GM12878 (cell line): ENCODE measurements around the gene IL4. TPM values are rescaled to one million over a fixed set of nuclear protein-coding genes. Genes with fewer than 3 reads are reported as not detected.

ENCODE experiments used
- ATAC-seq: fragments of 200-7000 bp; cut with Tn5 transposase; 3 replicates; pipeline ENCODE4 v1.9.1; 2020; ENCODE audit warnings: mild to moderate bottlenecking, moderate library complexity
- BruUV-seq: library from RNA; stranded (reverse); fragments of 400-500 nt; replicated peaks from 2 replicates; lab custom pipeline; 2021; lab: Mats Ljungman, UMichigan
- CTCF ChIA-PET: fragments of 300-600 bp; sonication (Branson Sonifier 250); formaldehyde crosslinking; extraction: SDS; loops from one replicate; lab custom pipeline; 2021; ENCODE audit warnings: inconsistent platforms; lab: Yijun Ruan, JAX
- POLR2A ChIA-PET: fragments of 350-600 bp; formaldehyde crosslinking; extraction: SDS; loops from one replicate; lab custom pipeline; 2021; ENCODE audit warnings: inconsistent platforms; lab: Charles Lee
- RAD21 ChIA-PET: fragments of 300-600 bp; sonication (Branson Sonifier 250); formaldehyde crosslinking; loops from one replicate; lab custom pipeline; 2023; ENCODE audit warnings: antibody characterized with exemption; ENCODE audit not compliant: unreplicated experiment; lab: Charles Lee
- SMC1A ChIA-PET: fragments of 300-600 bp; sonication (Branson Sonifier 250); formaldehyde crosslinking; loops from one replicate; lab custom pipeline; 2023; ENCODE audit not compliant: unreplicated experiment, uncharacterized antibody; lab: Charles Lee
- DNase-seq: peaks from one replicate; pipeline ENCODE4 v3.0.0-alpha.2; 2011; ENCODE audit warnings: low read depth, low spot score
- FAIRE-seq: peaks from 3 replicates; lab custom pipeline; 2011; peaks lifted over from hg19 to GRCh38; lab: Jason Lieb, UNC
- H2AFZ ChIP-seq: 2 replicates; pipeline ENCODE4 v1.6.0; 2011; ENCODE audit warnings: low read depth, low read length, control low read depth; ENCODE audit not compliant: control insufficient read depth
- H3K27ac ChIP-seq: 2 replicates; pipeline ENCODE4 v1.5.1; 2011; ENCODE audit warnings: control low read depth; ENCODE audit not compliant: control insufficient read depth, insufficient read depth
- H3K27me3 ChIP-seq, 2 experiments: replicated peaks in 1 of 2; 2 replicates each; pipeline versions ENCODE4 v1.6.0 to v1.6.1; 2011; ENCODE audit warnings: low read length in 1 of 2; ENCODE audit not compliant: control insufficient read depth in 2 of 2, insufficient read depth in 2 of 2
- H3K36me3 ChIP-seq, 2 experiments: 2 replicates each; pipeline ENCODE4 v1.5.1; 2011; ENCODE audit warnings: low read length in 1 of 2; ENCODE audit not compliant: control insufficient read depth in 2 of 2, insufficient read depth in 2 of 2
- H3K4me1 ChIP-seq: 2 replicates; pipeline ENCODE4 v1.6.1; 2011; ENCODE audit warnings: mild to moderate bottlenecking, low read length, moderate library complexity, mixed read lengths; ENCODE audit not compliant: control insufficient read depth, insufficient read depth
- H3K4me2 ChIP-seq: 2 replicates; pipeline ENCODE4 v1.6.0; 2011; ENCODE audit warnings: control low read depth; ENCODE audit not compliant: control insufficient read depth, insufficient read depth
- H3K4me3 ChIP-seq: fragments of 200-600 bp; sonication (generic); 2 replicates; pipeline ENCODE4 v1.5.1; 2016
- H3K79me2 ChIP-seq: 2 replicates; pipeline ENCODE4 v1.6.0; 2011; ENCODE audit warnings: low read length; ENCODE audit not compliant: control insufficient read depth, insufficient read depth
- H3K9ac ChIP-seq: 2 replicates; pipeline ENCODE4 v1.8.0; 2011; ENCODE audit warnings: low read length, control low read depth, mixed read lengths; ENCODE audit not compliant: control insufficient read depth, insufficient read depth
- H3K9me3 ChIP-seq: replicated peaks from 3 replicates; pipeline ENCODE4 v1.5.1; 2011; ENCODE audit warnings: mild to moderate bottlenecking, low read length; ENCODE audit not compliant: control insufficient read depth, insufficient read depth
- H4K20me1 ChIP-seq: 2 replicates; pipeline ENCODE4 v1.6.0; 2011; ENCODE audit not compliant: control insufficient read depth, insufficient read depth
- BCL11A ChIP-seq: IDR thresholded peaks from 2 replicates; pipeline ENCODE4 v1.6.1; 2011; ENCODE audit warnings: low read depth, low read length
- BMI1 ChIP-seq: fragments of 450-650 bp; IDR thresholded peaks from 2 replicates; pipeline ENCODE4 v1.6.1; 2016; ENCODE audit warnings: mild to moderate bottlenecking, moderate library complexity, borderline replicate concordance
- ELK1 ChIP-seq: IDR thresholded peaks from 2 replicates; pipeline ENCODE4 v1.6.1; 2012; ENCODE audit warnings: low read depth, low read length, improper control_type of control experiment
- GATAD2B ChIP-seq: fragments of 450-650 bp; conservative IDR thresholded peaks from 2 replicates; pipeline ENCODE4 v1.6.1; 2017; ENCODE audit warnings: low read depth, mild to moderate bottlenecking, moderate library complexity
- IRF3 ChIP-seq: fragments of 450-650 bp; IDR thresholded peaks from 2 replicates; pipeline ENCODE4 v1.6.1; 2014; ENCODE audit warnings: mild to moderate bottlenecking
- JUNB ChIP-seq: IDR thresholded peaks from 2 replicates; pipeline ENCODE4 v1.6.1; 2016; ENCODE audit warnings: antibody characterized with exemption, mild to moderate bottlenecking
- KLF5 ChIP-seq: fragments of 450-650 bp; IDR thresholded peaks from 2 replicates; pipeline ENCODE4 v1.6.1; 2014; ENCODE audit warnings: mild to moderate bottlenecking; ENCODE audit not compliant: partially characterized antibody
- MLLT1 ChIP-seq: fragments of 450-650 bp; IDR thresholded peaks from 2 replicates; pipeline ENCODE4 v1.6.1; 2016; ENCODE audit warnings: mild to moderate bottlenecking
- MXI1 ChIP-seq: fragments of 150-350 bp; IDR thresholded peaks from 2 replicates; pipeline ENCODE4 v1.6.1; 2011; ENCODE audit warnings: low read depth, mild to moderate bottlenecking, inconsistent platforms, low read length, improper control_type of control experiment
- NFIC ChIP-seq: IDR thresholded peaks from 2 replicates; pipeline ENCODE4 v1.6.1; 2012; ENCODE audit warnings: low read depth, mild to moderate bottlenecking, inconsistent platforms, low read length, moderate library complexity
- PAX5 ChIP-seq: IDR thresholded peaks from 2 replicates; pipeline ENCODE4 v1.6.1; 2011; ENCODE audit warnings: low read depth, low read length, borderline replicate concordance
- RUNX3 ChIP-seq: IDR thresholded peaks from 2 replicates; pipeline ENCODE4 v1.6.1; 2012; ENCODE audit warnings: low read length, inconsistent platforms
- SMAD5 ChIP-seq: IDR thresholded peaks from 2 replicates; pipeline ENCODE4 v1.6.1; 2016; ENCODE audit warnings: antibody characterized with exemption, low read depth
- STAT3 ChIP-seq: IDR thresholded peaks from 2 replicates; pipeline ENCODE4 v1.6.1; 2011; ENCODE audit warnings: low read depth, low read length, improper control_type of control experiment
- WRNIP1 ChIP-seq: IDR thresholded peaks from 2 replicates; pipeline ENCODE4 v1.6.1; 2011; ENCODE audit warnings: low read depth, low read length, improper control_type of control experiment, borderline replicate concordance
- ZBTB4 ChIP-seq: fragments of 450-650 bp; formaldehyde crosslinking; IDR thresholded peaks from 2 replicates; pipeline ENCODE4 v1.4.0; 2022; ENCODE audit warnings: mild to moderate bottlenecking, moderate library complexity
- WGBS: methylation state at CpG from one replicate; pipeline ENCODE4 v1.1.6; 2016; ENCODE audit warnings: low lambda C conversion rate; ENCODE audit not compliant: insufficient replicate concordance, insufficient coverage; ENCODE audit errors: missing lambda C conversion rate; 5-methylcytosine and 5-hydroxymethylcytosine counted together
- in situ Hi-C: fragments of 300-500 bp; cut with MboI; formaldehyde crosslinking; loops from 9 replicates; pipeline ENCODE4 v1.14.3; 2018; ENCODE audit warnings: mixed read lengths
- intact Hi-C: fragments of 100-400 bp; cut with micrococcal nuclease; formaldehyde crosslinking; loops from one replicate; pipeline ENCODE4 v1.14.2; 2022; ENCODE audit not compliant: unreplicated experiment
- polyA plus RNA-seq, 11 experiments: library from polyadenylated mRNA; depleted of rRNA in 4 of 11; unstranded in 6 of 11; stranded (reverse) in 5 of 11; fragments of >200 nt; fragmentation: Nextera tagmentation in 4 of 11; fragmentation: Illumina TruSeq in 1 of 11; extraction: Ambion mirVana in 4 of 11; extraction: Trizol in 1 of 11; gene quantifications; 1 replicate in 1 of 11; 2 replicates in 10 of 11; pipeline versions ENCODE4 v1.2.1 to v1.2.3, GENCODE V29; 2011 to 2016; ENCODE audit warnings: inconsistent platforms in 2 of 11, missing spikeins in 2 of 11, low read depth in 1 of 11
- total RNA-seq, 4 experiments: library from RNA; depleted of rRNA in 3 of 4; stranded (reverse); fragments of >200 nt in 3 of 4; fragmentation: Illumina TruSeq in 1 of 4; extraction: Trizol in 1 of 4; gene quantifications; 2 replicates each; pipeline versions ENCODE4 v1.2.1 to v1.2.3, GENCODE V29; 2013 to 2021

The IL4 gene
- total and polyA plus RNA-seq, 10 of the 15 experiments (the other 5 are each of a cell fraction or from before 2014, with no cell fraction given) = 0.20 to 0.80 (median 0.50) TPM; not detected in 7

GRCh38 chr5:132714456-132715307, 40.9 kb downstream of the IL4 start:
- H3K27ac ChIP-seq = no peak overlapping the region
- H3K36me3 ChIP-seq = no peaks in the 10 kb centered on the region; a peak in 2 of 4 replicates
- DNase-seq = no peak
- CTCF ChIA-PET = interaction anchor here (0.6 to 3.2 kb wide), 13 partner anchors 13 to 209 kb away, joined by 3 to 16 read pairs (median 4); no protein-coding TSS in a partner anchor
- FAIRE-seq = no peak
- in situ Hi-C loops = no loop called here
- BruUV-seq = no TSS peak
- no peaks in the 10 kb centered on the region for H3K4me1 ChIP-seq
- H3K4me3 ChIP-seq = no peak overlapping the region
- RAD21 ChIA-PET = interaction anchor here (0.7 to 2.9 kb wide), 8 partner anchors 10 to 188 kb away, joined by 3 to 16 read pairs (median 3); partner anchors contain the start of gene KIF3A
- no peak overlapping the region for H2AFZ ChIP-seq
- ATAC-seq = peak; percentile 64
- intact Hi-C loops = loop anchor here (5.0 kb wide), 1 partner anchor 52 kb away; no protein-coding TSS in a partner anchor
- WGBS = 53% methylated on average over 11 of the region's 11 CpGs
- H3K79me2 ChIP-seq = no peaks in the 10 kb centered on the region
- no peaks in the 10 kb centered on the region for H4K20me1 ChIP-seq
- POLR2A ChIA-PET = interaction anchor here (1.3 kb wide), 2 partner anchors 26 to 53 kb away, joined by 3 read pairs; no protein-coding TSS in a partner anchor
- H3K4me2 ChIP-seq = no peak overlapping the region
- SMC1A ChIA-PET = interaction anchor here (0.8 to 4.5 kb wide), 21 partner anchors 11 to 209 kb away, joined by 3 to 33 read pairs (median 7); partner anchors contain the start of genes IL4 and KIF3A
- no peaks in the 10 kb centered on the region for H3K27me3 ChIP-seq
- H3K9ac ChIP-seq = no peak overlapping the region
- H3K9me3 ChIP-seq = no peaks in the 10 kb centered on the region
- TF ChIP-seq STAT3 = no peak
- no peak for TF ChIP-seq KLF5
- no peak for TF ChIP-seq GATAD2B
- TF ChIP-seq ZBTB4 (CRISPR knock-in tag) = no peak
- no peak for TF ChIP-seq ELK1
- TF ChIP-seq BMI1 = no peak
- no peak for TF ChIP-seq SMAD5
- peak; percentile 30; the same call in 1 of the 2 replicates for TF ChIP-seq RUNX3
- TF ChIP-seq MXI1 = no peak
- TF ChIP-seq MLLT1 = peak; percentile 92
- TF ChIP-seq JUNB = peak; percentile 33; the same call in 1 of the 2 replicates
- TF ChIP-seq NFIC = no peak
- no peak for TF ChIP-seq PAX5
- no peak for TF ChIP-seq IRF3
- TF ChIP-seq BCL11A = no peak
- TF ChIP-seq WRNIP1 = no peak
